GM18498 (cell line): ENCODE results near the gene NCKAP5.

Experiments
- ATAC-seq: cut with Tn5 transposase; IDR thresholded peaks from one replicate; pipeline ENCODE4 v1.9.1; 2021; ENCODE audit warnings: mild to moderate bottlenecking, moderate library complexity; ENCODE audit not compliant: unreplicated experiment

Gene NCKAP5

GRCh38 chr2:133360190-133360589 lies 208.1 kb downstream of the NCKAP5 start:
- peak; percentile 49 for ATAC-seq

GRCh38 chr2:133352719-133353118 lies 215.5 kb downstream of the NCKAP5 start:
- no peak for ATAC-seq

- no peak for ATAC-seq
Observed at GRCh38 chr2:133346654-133347053, 221.6 kb downstream of the NCKAP5 start.

DNA sequence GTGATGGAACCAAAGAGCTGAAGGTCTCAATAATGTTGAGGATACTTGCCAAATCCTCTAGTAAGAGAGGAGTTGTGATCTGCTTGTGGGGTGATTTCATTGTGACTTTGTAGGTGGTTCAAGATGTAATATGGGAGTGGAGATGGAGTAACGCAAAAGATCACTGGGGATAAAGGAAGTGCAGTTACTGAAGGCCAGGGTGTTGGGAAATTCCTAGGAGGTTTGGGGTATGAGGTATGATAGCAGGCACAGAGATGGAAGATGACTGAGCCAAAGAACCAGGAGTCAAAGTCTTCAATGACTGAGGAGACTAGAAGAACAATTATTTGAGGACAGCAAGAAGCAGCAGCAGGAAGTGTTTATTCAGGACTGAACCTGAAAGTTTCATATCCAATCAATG lies 222.6 kb downstream of the NCKAP5 start:
- no peak for ATAC-seq

- ATAC-seq: no peak
Observed at GRCh38 chr2:133344849-133345248, 223.4 kb downstream of the NCKAP5 start.

DNA sequence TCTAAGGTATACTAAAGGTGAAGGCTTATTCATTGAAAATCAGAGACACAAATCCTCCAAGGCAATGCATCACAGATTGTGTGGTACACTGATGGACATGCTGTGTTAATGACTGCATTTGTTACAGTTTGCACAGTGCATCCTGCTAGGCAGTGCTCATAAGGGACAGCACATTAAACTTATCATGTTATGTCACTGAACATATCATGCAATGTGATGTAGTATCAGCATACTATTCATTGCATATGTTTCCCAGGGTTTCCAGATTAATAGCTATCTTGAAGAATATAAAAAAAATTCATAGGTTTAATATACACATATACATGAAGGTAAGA lies 225.3 kb downstream of the NCKAP5 start:
- no peak for ATAC-seq

DNA sequence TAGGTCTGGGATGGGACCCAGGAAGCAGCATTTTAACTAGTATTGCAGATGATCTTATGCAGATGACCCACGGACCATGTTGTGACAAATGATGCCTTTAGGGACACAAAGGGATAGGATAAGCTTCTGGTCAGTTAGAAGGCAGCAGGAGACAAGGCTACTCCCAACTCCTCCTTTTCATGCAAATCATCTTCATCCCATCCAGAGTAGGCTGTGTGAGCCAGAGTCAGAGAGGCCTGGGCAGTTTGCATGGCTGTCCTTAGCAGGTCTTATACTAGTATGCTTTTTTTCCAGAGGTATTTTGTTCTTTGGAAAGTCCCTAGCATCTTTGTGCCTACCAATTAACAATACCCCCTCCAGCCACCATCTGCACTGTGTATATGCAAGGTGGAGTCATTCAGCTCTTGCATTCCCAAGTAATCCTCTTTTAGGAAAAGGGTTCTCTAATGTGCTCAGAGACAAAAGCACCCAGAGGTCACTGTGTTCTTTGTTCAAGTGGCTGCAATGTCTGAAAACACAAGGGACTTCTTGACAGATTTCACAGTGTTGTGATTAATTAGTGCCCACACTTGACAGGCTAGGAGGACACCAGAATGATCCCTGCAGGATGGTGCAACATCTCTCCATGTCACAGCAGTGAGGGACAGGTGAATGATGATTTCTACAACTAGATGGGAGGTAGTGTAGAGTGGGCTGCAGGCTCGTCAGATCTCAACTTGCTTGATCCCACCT lies 225.8 kb downstream of the NCKAP5 start:
- ATAC-seq: no peak

GRCh38 chr2:133341575-133341974 lies 226.7 kb downstream of the NCKAP5 start:
- no peak for ATAC-seq

DNA sequence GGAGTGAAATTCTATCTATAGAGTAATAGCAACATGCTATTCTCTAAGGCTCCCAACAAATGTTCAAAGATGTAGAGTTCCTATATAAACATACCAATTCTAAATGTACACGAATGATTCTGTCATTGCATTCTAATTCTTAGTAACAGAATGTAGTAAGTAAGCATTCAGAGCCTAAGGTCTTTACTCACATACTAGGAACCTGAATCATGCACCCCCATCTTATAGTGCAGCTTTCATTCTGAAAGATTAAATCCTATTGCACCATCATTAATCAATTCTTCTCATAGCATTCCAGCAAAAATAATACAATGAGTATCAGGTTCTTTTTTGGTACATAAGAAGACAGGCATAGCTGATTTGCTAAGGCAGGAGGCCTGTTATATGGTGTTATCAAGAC lies 230.0 kb downstream of the NCKAP5 start:
- ATAC-seq: no peak

DNA sequence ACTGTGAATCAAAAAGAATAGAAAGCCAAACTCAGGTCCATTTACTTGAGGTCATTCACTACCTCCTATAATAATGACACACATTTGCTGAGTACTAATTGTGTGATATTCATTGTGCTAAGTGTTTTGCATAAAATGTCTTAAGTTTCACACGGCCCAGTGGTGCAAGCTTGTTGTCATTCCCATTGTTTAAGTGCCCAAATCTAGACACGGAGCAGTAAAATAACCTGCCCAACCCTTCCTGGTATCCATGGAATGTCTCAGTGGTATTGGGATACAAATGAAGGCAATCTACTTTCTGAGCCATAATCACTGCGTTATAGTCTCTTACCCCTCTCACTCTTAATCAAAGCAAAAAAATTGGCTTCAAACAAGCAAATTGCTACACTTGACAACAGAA lies 233.3 kb downstream of the NCKAP5 start:
- ATAC-seq: no peak

DNA sequence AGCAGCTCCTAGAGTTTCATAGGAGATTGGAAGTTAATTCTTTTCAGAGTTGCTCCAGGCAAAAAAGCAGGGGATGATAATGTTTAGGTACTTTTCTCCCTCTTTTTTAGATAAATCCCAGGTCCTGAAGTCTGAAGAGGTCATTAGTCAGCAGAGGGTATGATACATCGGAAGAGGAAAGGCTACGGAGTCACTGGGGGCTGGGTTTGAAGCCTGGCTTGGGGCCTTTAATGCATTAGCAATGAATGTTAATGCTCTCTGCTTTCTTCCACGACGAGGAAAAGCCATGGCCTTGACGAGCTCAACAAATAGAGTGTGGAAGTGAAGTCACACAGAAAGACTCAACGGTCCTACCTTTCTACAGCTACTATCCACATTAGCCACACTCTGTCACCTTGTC lies 235.1 kb downstream of the NCKAP5 start:
- ATAC-seq: no peak

DNA sequence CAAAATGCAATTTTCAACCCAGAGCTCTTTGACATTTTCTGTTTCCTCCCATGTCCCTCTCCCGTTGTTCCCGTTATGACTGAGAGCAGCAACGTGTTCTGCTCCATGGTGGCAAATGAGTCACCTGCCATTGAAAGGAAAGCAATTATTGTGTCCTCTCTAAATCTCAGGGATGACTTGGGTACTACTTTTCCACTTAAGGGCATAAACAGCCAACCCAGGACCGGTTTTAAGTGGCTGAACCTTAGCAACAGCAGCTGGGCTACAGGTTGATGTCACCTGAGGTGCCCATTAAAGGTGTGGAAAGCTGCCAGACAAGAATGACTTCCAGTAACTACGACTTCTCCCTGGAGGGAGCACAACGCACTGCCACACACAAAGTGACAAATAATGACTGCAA lies 236.8 kb downstream of the NCKAP5 start:
- ATAC-seq: no peak

GRCh38 chr2:133326652-133327397 lies 241.4 kb downstream of the NCKAP5 start:
- ATAC-seq: no peak

- ATAC-seq: no peak
Observed at GRCh38 chr2:133324150-133324561, 244.1 kb downstream of the NCKAP5 start.

- no peak for ATAC-seq
Observed at GRCh38 chr2:133322909-133323308, 245.4 kb downstream of the NCKAP5 start.

GRCh38 chr2:133317178-133317577 lies 251.1 kb downstream of the NCKAP5 start:
- ATAC-seq: no peak

DNA sequence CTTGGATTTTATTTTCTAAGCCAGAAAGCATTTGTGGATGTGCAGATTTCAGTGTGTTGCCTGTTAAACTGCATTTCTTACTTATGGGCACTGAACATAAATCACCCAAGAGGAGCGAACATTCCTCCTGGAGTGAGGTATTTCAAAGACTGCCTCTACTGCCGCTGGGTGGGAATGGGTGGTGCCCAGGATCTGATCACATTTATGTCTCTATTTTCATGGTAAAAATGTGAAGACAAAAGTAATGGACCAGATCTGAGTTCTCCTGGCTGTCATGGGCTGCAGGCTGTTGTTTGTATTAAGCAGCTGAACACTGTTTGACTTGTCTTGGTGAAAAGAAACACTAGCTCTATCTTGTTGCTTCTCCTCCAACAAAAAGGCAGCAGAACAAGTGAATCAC lies 251.7 kb downstream of the NCKAP5 start:
- no peak for ATAC-seq

DNA sequence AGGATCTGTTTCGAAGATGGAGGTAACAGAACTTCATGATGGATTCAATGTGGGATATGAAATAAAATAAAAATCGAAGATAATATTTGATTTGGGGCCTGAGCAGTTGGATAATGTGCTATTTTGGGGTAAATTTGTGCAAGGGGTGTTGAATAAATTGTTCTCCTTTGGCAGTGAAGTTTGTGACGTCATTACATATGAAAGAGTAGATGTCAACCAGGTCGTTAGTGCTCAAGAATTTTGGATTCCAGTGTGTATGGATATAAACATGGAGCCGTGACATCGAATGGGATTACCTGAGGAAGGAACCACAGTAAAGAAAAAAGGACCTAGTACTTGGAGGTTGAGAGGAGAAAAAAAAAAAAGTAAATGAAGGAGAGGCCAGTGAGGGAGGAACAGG lies 253.0 kb downstream of the NCKAP5 start:
- no peak for ATAC-seq

- no peak for ATAC-seq
Observed at GRCh38 chr2:133314795-133315194, 253.5 kb downstream of the NCKAP5 start.

DNA sequence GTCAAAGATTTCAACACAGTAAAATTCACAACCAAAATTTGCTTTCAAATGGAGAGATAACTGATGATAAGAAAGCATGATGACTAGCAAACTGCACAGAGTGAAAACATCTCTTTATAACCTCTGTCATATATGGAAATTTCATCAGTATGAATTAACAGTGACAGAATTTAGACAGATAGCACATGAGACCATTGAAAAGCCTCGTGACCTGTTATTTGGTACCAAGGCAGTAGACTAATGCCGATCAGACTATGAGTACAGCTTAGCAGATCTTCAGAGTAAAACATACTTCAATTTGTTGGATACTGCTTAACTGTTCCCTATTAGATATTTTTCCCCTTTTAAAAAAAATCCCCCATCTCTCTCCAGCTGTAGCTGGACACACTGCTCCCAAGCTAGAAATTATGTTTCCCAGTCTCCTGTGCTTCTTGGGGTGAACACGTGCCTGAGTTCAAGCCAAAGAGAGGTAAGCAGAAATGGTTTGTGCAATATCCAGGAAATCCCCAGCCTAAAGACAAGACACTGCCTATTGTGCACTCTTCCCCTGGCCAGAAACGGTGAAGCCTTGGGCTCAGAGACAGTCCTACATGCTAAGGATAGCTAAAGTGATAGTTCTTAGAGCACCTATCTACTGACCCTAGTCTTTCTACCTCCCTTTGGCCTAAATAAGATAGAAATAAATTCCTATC lies 256.1 kb downstream of the NCKAP5 start:
- ATAC-seq: no peak

DNA sequence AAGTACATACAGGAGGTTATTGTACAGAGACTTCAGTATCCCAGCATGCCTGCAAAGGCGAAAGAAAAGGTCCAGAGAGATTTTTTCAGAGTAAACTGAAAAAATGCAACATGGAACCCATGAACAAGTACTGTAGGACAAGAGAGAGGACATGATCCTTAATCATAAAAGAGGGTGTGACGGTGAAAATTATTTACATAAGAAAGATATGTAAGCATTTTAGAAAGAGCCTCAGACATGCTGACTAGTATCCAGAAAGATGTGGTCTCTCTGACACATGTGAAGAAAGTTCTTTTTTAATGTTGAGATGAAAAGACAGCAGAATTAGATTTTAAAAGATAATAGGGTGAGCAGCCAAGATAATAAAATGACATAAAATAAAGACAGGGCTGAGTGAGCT lies 262.0 kb downstream of the NCKAP5 start:
- no peak for ATAC-seq

DNA sequence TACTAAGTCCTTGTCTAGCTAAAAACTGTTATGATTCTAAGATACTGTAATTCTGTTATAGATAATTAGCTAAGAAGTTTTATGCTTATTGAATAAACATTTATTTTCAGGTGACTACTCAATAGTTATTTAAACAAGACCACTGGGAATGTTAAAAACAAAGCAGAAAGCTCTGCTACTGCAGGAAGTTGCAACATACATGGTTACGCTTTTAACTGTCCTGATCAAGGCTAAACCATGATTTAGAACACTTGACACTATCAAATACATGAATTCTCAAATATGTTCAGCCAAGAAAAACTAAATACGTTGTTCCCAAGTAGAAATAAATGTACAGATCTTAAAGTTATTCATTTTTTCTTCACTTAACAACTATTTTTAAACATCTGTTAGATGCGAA lies 263.9 kb downstream of the NCKAP5 start:
- ATAC-seq: no peak
